HFF-Myc (cell line): ENCODE results near the gene GCSAML.
"Not testable (repeated sequence)": the region's sequence is repeated elsewhere in the genome, so short reads cannot be mapped to it uniquely, and the experiment has no call there.

Experiments used
- DNase-seq: peaks from one replicate; pipeline ENCODE4 v3.0.0-alpha.2; 2011; ENCODE audit warnings: low read depth; ENCODE audit errors: extremely low read depth
- H3K4me3 ChIP-seq: replicated peaks from 2 replicates; pipeline ENCODE4 v1.5.1; 2011; ENCODE audit warnings: low read depth, mild to moderate bottlenecking, control low read depth, low read length
- TF ChIP-seq, protein P1 (sequence below): IDR thresholded peaks from 2 replicates; pipeline ENCODE4 v1.5.1; 2012; ENCODE audit warnings: mild to moderate bottlenecking, low read depth, low read length, control low read depth; ENCODE audit errors: missing control alignments

GCSAML gene

DNA sequence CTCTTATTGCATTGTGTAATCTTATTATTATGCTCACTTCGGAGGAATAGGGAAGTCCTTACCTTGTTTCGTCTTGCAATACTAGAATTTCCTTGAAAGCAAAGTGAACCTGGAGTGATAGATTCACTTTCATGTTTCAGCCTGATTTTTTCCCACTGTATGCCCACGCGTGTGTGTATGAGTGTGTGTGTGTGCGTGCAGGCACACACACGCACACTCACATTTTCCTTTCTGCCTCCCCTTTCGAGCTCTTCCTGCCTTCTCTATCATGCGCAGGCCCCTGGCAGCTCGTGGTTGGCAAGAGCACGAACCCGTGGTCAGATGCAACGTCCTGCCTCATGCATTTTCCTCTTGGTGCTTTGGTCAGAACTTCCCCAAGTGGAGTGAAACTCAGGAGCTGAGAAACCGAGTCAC is at the start of gene GCSAML:
Gene GCSAML, plus strand, starts transcription at position 366 of the 414 bp plus-strand sequence. CDS start 58 bp downstream, outside the sequence.
- TF ChIP-seq, protein P1, sequence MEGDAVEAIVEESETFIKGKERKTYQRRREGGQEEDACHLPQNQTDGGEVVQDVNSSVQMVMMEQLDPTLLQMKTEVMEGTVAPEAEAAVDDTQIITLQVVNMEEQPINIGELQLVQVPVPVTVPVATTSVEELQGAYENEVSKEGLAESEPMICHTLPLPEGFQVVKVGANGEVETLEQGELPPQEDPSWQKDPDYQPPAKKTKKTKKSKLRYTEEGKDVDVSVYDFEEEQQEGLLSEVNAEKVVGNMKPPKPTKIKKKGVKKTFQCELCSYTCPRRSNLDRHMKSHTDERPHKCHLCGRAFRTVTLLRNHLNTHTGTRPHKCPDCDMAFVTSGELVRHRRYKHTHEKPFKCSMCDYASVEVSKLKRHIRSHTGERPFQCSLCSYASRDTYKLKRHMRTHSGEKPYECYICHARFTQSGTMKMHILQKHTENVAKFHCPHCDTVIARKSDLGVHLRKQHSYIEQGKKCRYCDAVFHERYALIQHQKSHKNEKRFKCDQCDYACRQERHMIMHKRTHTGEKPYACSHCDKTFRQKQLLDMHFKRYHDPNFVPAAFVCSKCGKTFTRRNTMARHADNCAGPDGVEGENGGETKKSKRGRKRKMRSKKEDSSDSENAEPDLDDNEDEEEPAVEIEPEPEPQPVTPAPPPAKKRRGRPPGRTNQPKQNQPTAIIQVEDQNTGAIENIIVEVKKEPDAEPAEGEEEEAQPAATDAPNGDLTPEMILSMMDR: no peak
- DNase-seq: no peak
- no peak within 1 kb of the TSS for H3K4me3 ChIP-seq

DNA sequence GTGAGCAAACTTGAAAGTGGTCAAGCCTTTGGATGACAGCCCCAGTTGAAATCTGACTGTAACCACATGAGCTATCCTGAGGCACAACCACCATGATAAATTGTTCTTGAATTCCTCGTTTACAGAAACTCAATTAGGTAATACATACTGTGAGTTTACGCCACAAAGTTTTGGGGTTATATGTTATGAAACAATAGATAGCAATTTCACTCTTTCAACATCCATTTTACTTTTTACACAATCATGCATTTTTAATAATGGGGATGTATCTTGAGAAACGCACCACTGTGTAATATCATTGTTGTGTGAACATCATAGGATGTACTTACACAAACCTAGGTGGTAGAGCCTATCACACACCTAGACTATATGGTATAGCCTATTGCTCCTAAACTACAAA is 48.1 kb upstream of the GCSAML start:
- TF ChIP-seq, protein P1: no peak
- no peak overlapping the region for H3K4me3 ChIP-seq
- no peak for DNase-seq

DNA sequence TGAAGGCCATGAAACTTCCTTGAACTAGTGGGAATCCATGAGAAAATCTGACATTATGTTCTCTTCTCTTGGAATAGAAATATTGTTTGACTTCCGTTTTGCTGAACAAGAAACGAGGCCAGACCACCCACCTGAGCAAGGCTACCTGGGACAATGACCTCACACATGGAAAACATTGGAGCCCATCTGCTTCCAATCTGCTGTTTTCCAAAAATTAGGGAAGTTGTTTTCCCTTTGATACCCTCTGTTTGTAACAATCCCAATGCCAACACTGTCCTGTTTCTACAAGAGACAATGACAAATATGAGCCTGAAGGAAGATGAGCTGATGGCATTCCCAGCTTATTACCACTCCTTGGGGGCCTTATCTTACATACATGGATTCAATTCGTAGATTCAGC is 42.1 kb upstream of the GCSAML start:
- no peak overlapping the region for H3K4me3 ChIP-seq
- TF ChIP-seq, protein P1: no peak
- DNase-seq: no peak

DNA sequence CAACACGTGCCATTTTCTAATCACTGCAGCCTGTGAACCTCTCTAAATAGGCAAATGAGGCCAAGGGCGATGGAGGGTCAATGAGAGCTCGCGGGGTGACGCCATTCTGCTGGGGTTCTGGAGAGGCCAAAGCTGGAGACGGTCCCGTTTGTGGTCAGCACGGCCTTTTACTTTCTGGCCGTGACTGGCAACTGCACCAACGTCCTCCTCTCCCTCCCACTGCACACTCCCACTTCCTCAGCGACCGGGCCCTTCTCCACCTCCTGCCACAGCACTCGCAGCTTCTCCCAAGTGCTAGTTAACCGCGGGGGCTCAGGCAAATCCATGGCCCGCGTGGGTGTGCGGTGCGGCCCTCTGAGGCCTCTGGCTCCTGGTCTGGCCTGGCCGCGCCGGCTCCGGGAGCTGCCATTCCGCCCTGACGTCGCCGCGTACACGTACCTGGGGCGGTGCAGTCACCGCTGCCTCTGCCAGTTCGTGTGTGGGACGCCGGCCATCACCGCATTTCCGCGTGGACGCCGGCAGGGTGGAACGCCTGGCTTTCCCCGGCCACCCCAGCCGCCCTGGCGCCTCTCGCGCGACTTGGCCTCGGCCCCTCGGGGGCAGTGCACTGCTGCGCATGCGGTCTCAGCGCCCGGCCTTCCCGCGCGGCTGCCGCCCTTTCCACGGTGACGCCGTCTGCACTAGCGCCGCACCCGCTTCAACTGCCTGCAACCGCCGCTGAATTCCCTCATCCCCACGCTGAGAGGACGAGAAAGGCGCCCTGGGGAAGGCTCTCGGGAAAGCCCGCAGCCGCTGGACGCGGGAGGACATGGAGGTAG is 30.9 kb upstream of the GCSAML start:
- TF ChIP-seq, protein P1: no peak
- DNase-seq: no peak
- no peak overlapping the region for H3K4me3 ChIP-seq

DNA sequence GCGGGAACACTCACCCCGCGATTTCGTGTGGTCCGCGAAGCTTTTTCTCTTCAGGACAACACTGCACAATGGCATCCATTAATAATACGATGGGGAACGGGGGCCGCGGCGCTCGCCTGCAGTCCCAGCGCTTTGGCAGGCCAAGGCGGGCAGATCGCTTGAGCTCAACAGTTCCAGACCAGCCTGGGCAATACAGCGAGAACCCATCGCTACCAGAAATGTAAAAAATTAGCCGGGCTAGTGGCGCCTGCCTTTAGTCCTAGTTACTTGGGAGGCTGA is 30.4 kb upstream of the GCSAML start:
- TF ChIP-seq, protein P1: no peak
- no peak overlapping the region for H3K4me3 ChIP-seq
- no peak for DNase-seq

DNA sequence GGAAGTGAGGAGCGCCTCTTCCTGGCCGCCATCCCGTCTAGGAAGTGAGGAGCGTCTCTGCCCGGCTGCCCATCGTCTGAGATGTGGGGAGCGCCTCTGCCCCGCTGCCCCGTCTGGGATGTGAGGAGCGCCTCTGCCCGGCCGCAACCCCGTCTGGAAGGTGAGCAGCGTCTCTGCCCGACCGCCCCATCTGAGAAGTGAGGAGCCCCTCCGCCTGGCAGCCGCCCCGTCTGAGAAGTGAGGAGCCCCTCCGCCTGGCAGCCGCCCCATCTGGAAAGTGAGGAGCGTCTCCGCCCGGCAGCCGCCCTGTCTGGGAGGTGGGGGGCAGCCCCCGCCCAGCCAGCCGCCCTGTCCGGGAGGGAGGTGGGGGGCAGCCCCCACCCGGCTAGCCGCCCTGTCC is 27.0 kb upstream of the GCSAML start:
- DNase-seq, H3K4me3 ChIP-seq: not testable (repeated sequence)

DNA sequence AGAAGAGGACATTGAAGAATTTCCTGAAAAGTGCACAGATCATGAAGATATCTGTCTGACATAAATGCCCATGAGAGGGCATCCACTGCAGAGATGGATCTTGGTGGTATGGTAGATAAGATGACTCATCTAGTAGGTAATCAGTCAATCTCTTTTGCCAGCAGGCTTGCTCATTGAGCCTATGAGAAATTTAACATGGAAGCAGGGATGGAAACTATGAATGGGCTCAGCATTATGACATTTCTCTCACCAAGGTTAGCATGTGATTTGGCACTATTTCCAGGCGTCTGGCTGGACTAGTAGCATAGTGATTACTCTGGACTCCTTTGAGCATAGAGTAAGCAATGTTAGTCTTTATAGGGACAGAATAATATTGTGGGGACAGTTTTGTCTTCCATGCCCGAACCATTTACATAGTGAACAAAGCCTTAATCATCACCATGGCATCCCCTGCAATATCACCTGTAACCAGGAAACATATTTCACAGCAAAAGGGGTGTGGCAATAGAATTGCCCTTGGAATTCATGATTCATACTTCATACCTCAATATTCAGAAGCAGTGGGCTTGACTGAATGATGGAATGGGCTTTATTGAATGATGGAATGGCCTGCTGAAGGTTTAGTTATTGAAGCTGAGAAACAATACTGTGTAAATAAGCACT is 20.0 kb upstream of the GCSAML start:
- DNase-seq: no peak
- TF ChIP-seq, protein P1: no peak
- no peak overlapping the region for H3K4me3 ChIP-seq
